H1 (cell line): ENCODE results near the gene PITX3. TPM values are rescaled to one million over a fixed set of nuclear protein-coding genes. Genes with fewer than 3 reads are reported as not detected.

Experiments
- CHD7 ChIP-seq: fragments of 300-600 bp; sonication (generic); IDR thresholded peaks from 2 replicates; pipeline ENCODE4 v1.7.1; 2012; ENCODE audit warnings: low read length, moderate library complexity, mild to moderate bottlenecking, inconsistent platforms; ENCODE audit not compliant: insufficient replicate concordance
- TAF7 ChIP-seq: optimal IDR thresholded peaks from 2 replicates; pipeline ENCODE3; 2011; ENCODE audit warnings: low read depth, mild to moderate bottlenecking, inconsistent platforms, low read length, moderate library complexity, borderline replicate concordance
- ZNF274 ChIP-seq: IDR thresholded peaks from 2 replicates; pipeline ENCODE4 v1.7.0; 2012; ENCODE audit warnings: low read length, borderline replicate concordance; ENCODE audit errors: extremely low read depth
- polyA plus RNA-seq, 7 experiments: library from polyadenylated mRNA; depleted of rRNA in 3 of 7; stranded (reverse) in 5 of 7; unstranded in 2 of 7; fragments of >200 nt in 5 of 7; fragments of 200-250 nt in 2 of 7; gene quantifications; 1 replicate in 5 of 7; 2 replicates in 1 of 7; 4 replicates in 1 of 7; pipeline versions ENCODE4 v1.2.1 to v1.2.3, GENCODE V29; 2011 to 2013; ENCODE audit warnings: missing spikeins in 2 of 7, mixed read lengths in 2 of 7
- total RNA-seq: library from RNA; stranded (reverse); fragmentation: NEBNext Ultra II Directional; extraction: Animal tissue kit (Norgen Biotek cat#: 25700); gene quantifications from 2 replicates; pipeline ENCODE4 v1.2.1, GENCODE V29; 2021

PITX3 gene
- total and polyA plus RNA-seq, 2 of the 8 experiments (the other 6 are each of a cell fraction or from before 2014, with no cell fraction given) = 0.18 to 0.41 TPM

GRCh38 chr10:102243309-102243708 is 2.0 kb upstream of the PITX3 start (continued):
- TF ChIP-seq CHD7 = no peak
- no peak for TF ChIP-seq ZNF274
- no peak for TF ChIP-seq TAF7
- TF ChIP-seq, all 59 proteins: peak for 0
